GM12872 (cell line): ENCODE results near the gene ZNF831.

Experiments
- CTCF ChIP-seq: IDR thresholded peaks from 3 replicates; pipeline ENCODE4 v1.5.1; 2011; ENCODE audit warnings: low read depth, mild to moderate bottlenecking, low read length, moderate library complexity; ENCODE audit not compliant: insufficient read depth

Gene ZNF831

GRCh38 chr20:59185809-59186208 is 22.2 kb downstream of the ZNF831 start:
- no peak for TF ChIP-seq CTCF

GRCh38 chr20:59190466-59190865 is 26.8 kb downstream of the ZNF831 start:
- no peak for TF ChIP-seq CTCF

- TF ChIP-seq CTCF = no peak
Observed at GRCh38 chr20:59191036-59191755, 27.6 kb downstream of the ZNF831 start.

DNA sequence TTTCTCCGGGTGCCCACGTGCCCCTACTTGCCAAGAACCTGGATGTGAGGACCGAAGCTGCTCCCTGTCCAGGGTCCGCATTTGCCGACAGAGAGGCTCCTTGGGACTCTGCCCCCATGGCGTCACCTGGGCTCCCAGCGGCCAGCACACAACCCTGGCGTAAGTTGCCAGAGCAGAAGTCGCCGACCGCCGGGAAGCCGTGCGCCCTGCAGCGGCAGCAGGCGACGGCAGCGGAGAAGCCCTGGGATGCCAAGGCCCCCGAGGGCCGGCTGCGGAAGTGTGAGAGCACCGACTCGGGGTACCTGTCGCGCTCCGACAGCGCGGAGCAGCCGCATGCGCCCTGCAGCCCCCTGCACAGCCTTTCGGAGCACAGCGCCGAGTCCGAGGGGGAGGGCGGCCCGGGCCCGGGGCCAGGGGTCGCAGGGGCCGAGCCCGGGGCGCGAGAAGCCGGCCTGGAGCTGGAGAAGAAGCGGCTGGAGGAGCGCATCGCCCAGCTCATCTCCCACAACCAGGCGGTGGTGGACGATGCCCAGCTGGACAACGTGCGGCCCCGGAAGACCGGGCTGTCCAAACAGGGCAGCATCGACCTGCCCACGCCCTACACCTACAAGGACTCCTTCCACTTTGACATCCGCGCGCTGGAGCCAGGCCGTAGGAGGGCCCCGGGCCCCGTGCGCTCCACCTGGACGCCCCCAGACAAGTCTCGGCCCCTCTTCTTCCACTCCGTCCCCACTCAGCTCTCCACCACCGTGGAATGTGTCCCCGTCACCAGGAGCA is 28.3 kb downstream of the ZNF831 start:
- no peak for TF ChIP-seq CTCF

DNA sequence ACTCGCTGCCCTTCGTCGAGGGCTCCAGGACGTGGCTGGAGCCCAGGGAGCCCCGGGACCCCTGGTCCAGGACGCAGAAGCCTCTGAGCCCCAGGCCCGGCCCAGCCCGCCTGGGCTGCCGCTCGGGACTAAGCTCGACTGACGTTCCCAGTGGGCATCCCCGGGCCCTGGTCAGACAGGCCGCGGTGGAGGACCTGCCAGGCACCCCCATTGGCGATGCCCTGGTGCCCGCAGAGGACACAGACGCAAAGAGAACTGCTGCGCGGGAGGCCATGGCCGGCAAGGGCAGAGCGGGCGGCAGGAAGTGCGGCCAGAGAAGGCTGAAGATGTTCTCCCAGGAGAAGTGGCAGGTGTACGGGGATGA is 28.9 kb downstream of the ZNF831 start:
- no peak for TF ChIP-seq CTCF

GRCh38 chr20:59193325-59193724 is 29.7 kb downstream of the ZNF831 start:
- TF ChIP-seq CTCF = no peak

GRCh38 chr20:59194023-59194935 is 30.7 kb downstream of the ZNF831 start:
- TF ChIP-seq CTCF = no peak
